ENCODE data around the gene CAMTA1.

Gene CAMTA1

DNA sequence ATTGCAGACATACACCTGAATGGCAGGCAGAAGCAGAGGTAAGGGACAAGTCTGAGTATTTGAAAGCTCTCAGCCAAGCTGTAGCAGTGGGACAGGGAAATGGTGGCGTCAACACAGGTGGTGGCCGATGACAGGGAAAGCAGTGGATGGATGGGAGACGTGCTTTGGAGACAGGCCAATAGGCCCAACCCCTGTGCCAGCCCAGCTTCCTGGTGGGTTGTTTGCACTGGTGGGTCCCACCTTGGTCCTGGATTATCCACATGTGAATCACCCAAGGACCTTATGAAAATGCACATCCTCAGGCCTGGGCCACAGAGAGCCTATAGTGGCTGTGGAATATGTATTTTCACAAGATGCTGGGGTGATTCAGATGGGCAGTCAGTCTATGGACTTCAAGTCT, 782.1 kb downstream of the CAMTA1 start:
- no peaks in the 10 kb centered on the region for H3K27me3 ChIP-seq (ENCODE audit: insufficient read depth, poor library complexity, severe bottlenecking)

DNA sequence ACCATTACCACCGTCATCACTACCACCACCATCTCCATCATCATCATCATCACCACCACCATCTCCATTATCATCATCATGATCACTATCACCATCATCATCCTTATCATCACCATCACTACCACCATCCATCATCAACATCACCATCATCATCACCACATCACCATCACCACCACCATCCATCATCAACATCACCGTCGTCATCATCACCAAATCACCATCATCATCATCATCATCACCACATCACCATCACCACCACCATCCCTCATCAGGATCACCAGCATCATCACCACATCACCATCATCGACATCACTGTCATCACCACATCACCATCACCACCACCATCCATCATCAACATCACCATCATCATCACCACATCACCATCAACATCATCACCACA, 782.8 kb downstream of the CAMTA1 start:
- Histone ChIP-seq H3K9me3 (ENCODE audit: severe bottlenecking) (no peaks in the 10 kb centered on the region), H3K27ac (ENCODE audit: poor library complexity, severe bottlenecking) (no peak overlapping the region), H3K4me1 (ENCODE audit: insufficient read depth, poor library complexity, severe bottlenecking) (peaks cover 19% of the 10 kb centered on the region), H3K4me3 (ENCODE audit: severe bottlenecking) (no peak overlapping the region), H3K36me3 (ENCODE audit: low read depth) (no peaks in the 10 kb centered on the region), H3K27me3 (ENCODE audit: insufficient read depth, poor library complexity, severe bottlenecking) (no peaks in the 10 kb centered on the region)
- ATAC-seq (ENCODE audit: low read depth): no peak
- TF ChIP-seq, protein P1, sequence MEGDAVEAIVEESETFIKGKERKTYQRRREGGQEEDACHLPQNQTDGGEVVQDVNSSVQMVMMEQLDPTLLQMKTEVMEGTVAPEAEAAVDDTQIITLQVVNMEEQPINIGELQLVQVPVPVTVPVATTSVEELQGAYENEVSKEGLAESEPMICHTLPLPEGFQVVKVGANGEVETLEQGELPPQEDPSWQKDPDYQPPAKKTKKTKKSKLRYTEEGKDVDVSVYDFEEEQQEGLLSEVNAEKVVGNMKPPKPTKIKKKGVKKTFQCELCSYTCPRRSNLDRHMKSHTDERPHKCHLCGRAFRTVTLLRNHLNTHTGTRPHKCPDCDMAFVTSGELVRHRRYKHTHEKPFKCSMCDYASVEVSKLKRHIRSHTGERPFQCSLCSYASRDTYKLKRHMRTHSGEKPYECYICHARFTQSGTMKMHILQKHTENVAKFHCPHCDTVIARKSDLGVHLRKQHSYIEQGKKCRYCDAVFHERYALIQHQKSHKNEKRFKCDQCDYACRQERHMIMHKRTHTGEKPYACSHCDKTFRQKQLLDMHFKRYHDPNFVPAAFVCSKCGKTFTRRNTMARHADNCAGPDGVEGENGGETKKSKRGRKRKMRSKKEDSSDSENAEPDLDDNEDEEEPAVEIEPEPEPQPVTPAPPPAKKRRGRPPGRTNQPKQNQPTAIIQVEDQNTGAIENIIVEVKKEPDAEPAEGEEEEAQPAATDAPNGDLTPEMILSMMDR (IDR thresholded peaks at IDR 0.05; ENCODE audit: poor library complexity, severe bottlenecking): no peak
- no peak for DNase-seq (ENCODE audit: low spot score)

More for the DNA sequence above, 782.1 kb downstream of the CAMTA1 start:
- no peaks in the 10 kb centered on the region for H3K9me3 ChIP-seq (ENCODE audit: severe bottlenecking)
- DNase-seq (ENCODE audit: low spot score) (peak; percentile 23), ATAC-seq (ENCODE audit: low read depth) (no peak)
- H3K27ac ChIP-seq (ENCODE audit: poor library complexity, severe bottlenecking): no peak overlapping the region
- peaks cover 13% of the 10 kb centered on the region for H3K4me1 ChIP-seq (ENCODE audit: insufficient read depth, poor library complexity, severe bottlenecking)
- TF ChIP-seq, protein P1 (IDR thresholded peaks at IDR 0.05; ENCODE audit: poor library complexity, severe bottlenecking): no peak
- no peak overlapping the region for H3K4me3 ChIP-seq (ENCODE audit: severe bottlenecking)
- H3K36me3 ChIP-seq (ENCODE audit: low read depth): no peaks in the 10 kb centered on the region

DNA sequence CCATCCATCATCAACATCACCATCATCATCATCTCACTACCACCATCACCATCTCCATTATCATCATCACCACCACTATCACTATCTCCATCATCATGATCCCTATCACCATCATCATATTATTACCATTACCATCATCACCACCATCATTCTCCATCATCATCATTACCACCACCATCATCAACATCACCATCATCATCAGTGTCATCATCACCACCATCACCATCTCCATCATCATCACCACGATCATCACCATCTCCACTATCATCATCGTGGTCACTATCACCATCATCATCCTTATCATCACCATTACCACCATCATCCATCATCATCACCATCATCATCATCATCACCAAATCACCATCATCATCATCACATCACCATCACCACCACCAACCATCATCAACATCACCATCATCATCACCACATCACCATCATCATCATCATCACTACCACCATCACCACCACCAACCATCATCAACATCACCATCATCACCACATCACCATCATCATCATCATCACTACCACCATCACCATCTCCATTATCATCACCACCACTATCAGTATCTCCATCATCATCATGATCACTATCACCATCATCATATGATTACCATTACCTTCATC, 783.8 kb downstream of the CAMTA1 start:
- TF ChIP-seq, protein P1 (IDR thresholded peaks at IDR 0.05; ENCODE audit: poor library complexity, severe bottlenecking): no peak
- Histone ChIP-seq H3K27me3 (ENCODE audit: insufficient read depth, poor library complexity, severe bottlenecking) (no peaks in the 10 kb centered on the region), H3K4me1 (ENCODE audit: insufficient read depth, poor library complexity, severe bottlenecking) (peaks cover 25% of the 10 kb centered on the region), H3K9me3 (ENCODE audit: severe bottlenecking) (no peaks in the 10 kb centered on the region), H3K36me3 (ENCODE audit: low read depth) (no peaks in the 10 kb centered on the region), H3K27ac (ENCODE audit: poor library complexity, severe bottlenecking) (no peak overlapping the region), H3K4me3 (ENCODE audit: severe bottlenecking) (no peak overlapping the region)
- ATAC-seq (ENCODE audit: low read depth) (no peak), DNase-seq (ENCODE audit: low spot score) (no peak)

DNA sequence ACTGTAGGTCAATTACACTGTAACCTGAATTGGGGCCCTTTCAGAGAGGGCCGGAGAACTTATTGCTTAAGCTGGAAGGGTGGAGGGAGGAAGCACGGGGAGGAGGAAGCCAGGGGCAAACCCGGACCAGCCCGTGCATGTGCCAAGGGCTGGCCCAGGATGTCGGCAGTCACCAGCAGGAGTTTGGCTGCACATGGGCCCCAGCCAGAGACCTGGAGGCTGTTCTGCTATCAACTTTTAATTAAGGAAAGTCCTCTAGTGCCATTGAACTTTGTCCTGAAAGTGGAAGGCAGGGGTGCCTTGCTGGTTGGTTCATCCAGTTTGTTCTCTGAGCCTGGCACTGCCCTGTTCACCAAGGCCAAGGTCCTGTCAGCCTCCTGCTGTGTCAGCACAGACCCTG, 785.1 kb downstream of the CAMTA1 start:
- no peaks in the 10 kb centered on the region for H3K9me3 ChIP-seq (ENCODE audit: severe bottlenecking)
- H3K36me3 ChIP-seq (ENCODE audit: low read depth): no peaks in the 10 kb centered on the region
- ATAC-seq (ENCODE audit: low read depth): peak; percentile 50
- H3K27ac ChIP-seq (ENCODE audit: poor library complexity, severe bottlenecking): peak overlapping the region; percentile 23
- DNase-seq (ENCODE audit: low spot score): no peak
- no peak overlapping the region for H3K4me3 ChIP-seq (ENCODE audit: severe bottlenecking)
- TF ChIP-seq, protein P1 (IDR thresholded peaks at IDR 0.05; ENCODE audit: poor library complexity, severe bottlenecking): no peak
- peaks cover 25% of the 10 kb centered on the region for H3K4me1 ChIP-seq (ENCODE audit: insufficient read depth, poor library complexity, severe bottlenecking)
- H3K27me3 ChIP-seq (ENCODE audit: insufficient read depth, poor library complexity, severe bottlenecking): no peaks in the 10 kb centered on the region

DNA sequence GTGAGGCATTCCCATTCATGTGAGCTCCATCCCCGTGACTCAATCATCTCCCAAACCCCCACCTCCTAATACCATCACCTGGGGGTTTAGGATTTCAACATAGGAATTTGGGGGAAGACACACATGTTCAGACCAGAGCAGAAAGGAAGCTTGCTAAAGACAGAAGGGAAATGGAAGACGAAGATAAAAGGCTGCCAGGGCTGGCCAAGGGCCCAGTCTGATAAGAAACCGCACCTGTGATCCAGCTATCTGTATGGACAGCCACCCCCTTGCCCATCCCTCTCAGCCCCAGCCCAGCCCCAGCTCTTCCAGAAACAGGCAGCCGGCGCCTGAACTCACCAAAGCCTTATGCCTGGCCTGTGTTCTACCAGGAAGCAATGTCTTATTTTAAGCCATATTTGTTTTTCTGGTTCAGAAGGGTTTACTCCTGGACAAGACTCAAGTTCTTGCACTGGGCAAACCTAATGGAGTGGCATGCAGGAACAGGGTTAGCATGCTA, 787.4 kb downstream of the CAMTA1 start:
- ATAC-seq (ENCODE audit: low read depth) (peak; percentile 83), DNase-seq (ENCODE audit: low spot score) (no peak)
- Histone ChIP-seq H3K36me3 (ENCODE audit: low read depth) (no peaks in the 10 kb centered on the region), H3K27me3 (ENCODE audit: insufficient read depth, poor library complexity, severe bottlenecking) (no peaks in the 10 kb centered on the region), H3K4me3 (ENCODE audit: severe bottlenecking) (no peak overlapping the region), H3K9me3 (ENCODE audit: severe bottlenecking) (no peaks in the 10 kb centered on the region), H3K27ac (ENCODE audit: poor library complexity, severe bottlenecking) (peak overlapping the region; percentile 48), H3K4me1 (ENCODE audit: insufficient read depth, poor library complexity, severe bottlenecking) (peaks cover 25% of the 10 kb centered on the region)
- TF ChIP-seq, protein P1 (IDR thresholded peaks at IDR 0.05; ENCODE audit: poor library complexity, severe bottlenecking): no peak

Data from RWPE2 (cell line).